ENCODE measurements around the gene PXYLP1.
"Not testable (repeated sequence)": the region's sequence is repeated elsewhere in the genome, so short reads cannot be mapped to it uniquely, and the experiment has no call there.

The PXYLP1 gene

GRCh38 chr3:141305436-141305835, 73.8 kb downstream of the PXYLP1 start:
- Histone ChIP-seq H3K4me3 (ENCODE audit: low read depth in 1 of 2, low read length in 2 of 2) (no peak overlapping the region), H3K9me3 (ENCODE audit: control insufficient read depth in 1 of 2, low read length in 2 of 2) (no peaks in the 10 kb centered on the region), H3K27me3 (ENCODE audit: low read depth, low read length) (no peaks in the 10 kb centered on the region), H3K4me1 (ENCODE audit: control insufficient read depth in 1 of 2, insufficient read depth in 2 of 2, low read length in 2 of 2) (no peaks in the 10 kb centered on the region), H3K27ac (ENCODE audit: low read length) (no peak overlapping the region), H3K36me3 (ENCODE audit: control insufficient read depth in 1 of 2, insufficient read depth in 2 of 2, low read length in 2 of 2) (no peaks in the 10 kb centered on the region)

GRCh38 chr3:141306276-141306675, 74.7 kb downstream of the PXYLP1 start:
- Histone ChIP-seq H3K27me3 (ENCODE audit: low read depth, low read length) (no peaks in the 10 kb centered on the region), H3K9me3 (ENCODE audit: control insufficient read depth in 1 of 2, low read length in 2 of 2) (no peaks in the 10 kb centered on the region), H3K4me3 (ENCODE audit: low read depth in 1 of 2, low read length in 2 of 2) (no peak overlapping the region), H3K4me1 (ENCODE audit: control insufficient read depth in 1 of 2, insufficient read depth in 2 of 2, low read length in 2 of 2) (peaks cover 0 to 8% of the 10 kb centered on the region in 2 donors), H3K36me3 (ENCODE audit: control insufficient read depth in 1 of 2, insufficient read depth in 2 of 2, low read length in 2 of 2) (no peaks in the 10 kb centered on the region), H3K27ac (ENCODE audit: low read length) (no peak overlapping the region)

- no peak overlapping the region for H3K27ac ChIP-seq (ENCODE audit: low read length)
Measured at GRCh38 chr3:141306922-141307321, 75.3 kb downstream of the PXYLP1 start.

GRCh38 chr3:141307351-141308059, 75.9 kb downstream of the PXYLP1 start:
- no peak overlapping the region for H3K27ac ChIP-seq (ENCODE audit: low read length)
- no peaks in the 10 kb centered on the region for H3K36me3 ChIP-seq (ENCODE audit: control insufficient read depth in 1 of 2, insufficient read depth in 2 of 2, low read length in 2 of 2)
- H3K4me1 ChIP-seq (ENCODE audit: control insufficient read depth in 1 of 2, insufficient read depth in 2 of 2, low read length in 2 of 2): peaks cover 6 to 15% of the 10 kb centered on the region in 2 donors
- H3K9me3 ChIP-seq (ENCODE audit: control insufficient read depth in 1 of 2, low read length in 2 of 2): no peaks in the 10 kb centered on the region
- H3K27me3 ChIP-seq (ENCODE audit: low read depth, low read length): no peaks in the 10 kb centered on the region
- H3K4me3 ChIP-seq (ENCODE audit: low read depth in 1 of 2, low read length in 2 of 2): no peak overlapping the region

More at GRCh38 chr3:141306922-141307321, 75.3 kb downstream of the PXYLP1 start:
- no peaks in the 10 kb centered on the region for H3K9me3 ChIP-seq (ENCODE audit: control insufficient read depth in 1 of 2, low read length in 2 of 2)
- no peaks in the 10 kb centered on the region for H3K27me3 ChIP-seq (ENCODE audit: low read depth, low read length)
- peaks cover 1 to 9% of the 10 kb centered on the region in 2 donors for H3K4me1 ChIP-seq (ENCODE audit: control insufficient read depth in 1 of 2, insufficient read depth in 2 of 2, low read length in 2 of 2)
- H3K36me3 ChIP-seq (ENCODE audit: control insufficient read depth in 1 of 2, insufficient read depth in 2 of 2, low read length in 2 of 2): no peaks in the 10 kb centered on the region
- H3K4me3 ChIP-seq (ENCODE audit: low read depth in 1 of 2, low read length in 2 of 2): no peak overlapping the region

- Histone ChIP-seq H3K36me3 (ENCODE audit: control insufficient read depth in 1 of 2, insufficient read depth in 2 of 2, low read length in 2 of 2) (no peaks in the 10 kb centered on the region), H3K9me3 (ENCODE audit: control insufficient read depth in 1 of 2, low read length in 2 of 2) (no peaks in the 10 kb centered on the region), H3K4me3 (ENCODE audit: low read depth in 1 of 2, low read length in 2 of 2) (no peak overlapping the region), H3K4me1 (ENCODE audit: control insufficient read depth in 1 of 2, insufficient read depth in 2 of 2, low read length in 2 of 2) (peaks cover 6 to 15% of the 10 kb centered on the region in 2 donors), H3K27ac (ENCODE audit: low read length) (no peak overlapping the region), H3K27me3 (ENCODE audit: low read depth, low read length) (no peaks in the 10 kb centered on the region)
Measured at GRCh38 chr3:141308588-141309218, 77.1 kb downstream of the PXYLP1 start.

- H3K4me1 ChIP-seq (ENCODE audit: control insufficient read depth in 1 of 2, insufficient read depth in 2 of 2, low read length in 2 of 2): peaks cover 6 to 15% of the 10 kb centered on the region in 2 donors
- H3K9me3 ChIP-seq (ENCODE audit: control insufficient read depth in 1 of 2, low read length in 2 of 2): no peaks in the 10 kb centered on the region
- peak overlapping the region; percentile 83 to 93 for H3K4me3 ChIP-seq (ENCODE audit: low read depth in 1 of 2, low read length in 2 of 2)
- peak overlapping the region; percentile 90 for H3K27ac ChIP-seq (ENCODE audit: low read length)
- H3K27me3 ChIP-seq (ENCODE audit: low read depth, low read length): no peaks in the 10 kb centered on the region
- H3K36me3 ChIP-seq (ENCODE audit: control insufficient read depth in 1 of 2, insufficient read depth in 2 of 2, low read length in 2 of 2): no peaks in the 10 kb centered on the region
Measured at GRCh38 chr3:141311170-141311495, 79.5 kb downstream of the PXYLP1 start.

GRCh38 chr3:141311496-141312353, 80.1 kb downstream of the PXYLP1 start:
- Histone ChIP-seq H3K27me3 (ENCODE audit: low read depth, low read length) (no peaks in the 10 kb centered on the region), H3K9me3 (ENCODE audit: control insufficient read depth in 1 of 2, low read length in 2 of 2) (no peaks in the 10 kb centered on the region), H3K4me3 (ENCODE audit: low read depth in 1 of 2, low read length in 2 of 2) (peak overlapping the region; percentile 83 to 93), H3K27ac (ENCODE audit: low read length) (peak overlapping the region; percentile 90), H3K36me3 (ENCODE audit: control insufficient read depth in 1 of 2, insufficient read depth in 2 of 2, low read length in 2 of 2) (no peaks in the 10 kb centered on the region), H3K4me1 (ENCODE audit: control insufficient read depth in 1 of 2, insufficient read depth in 2 of 2, low read length in 2 of 2) (peaks cover 6 to 15% of the 10 kb centered on the region in 2 donors)

- H3K36me3 ChIP-seq (ENCODE audit: control insufficient read depth in 1 of 2, insufficient read depth in 2 of 2, low read length in 2 of 2): no peaks in the 10 kb centered on the region
- H3K4me3 ChIP-seq (ENCODE audit: low read depth in 1 of 2, low read length in 2 of 2): peak overlapping the region; percentile 83 to 93
- no peaks in the 10 kb centered on the region for H3K27me3 ChIP-seq (ENCODE audit: low read depth, low read length)
- H3K4me1 ChIP-seq (ENCODE audit: control insufficient read depth in 1 of 2, insufficient read depth in 2 of 2, low read length in 2 of 2): peaks cover 6 to 15% of the 10 kb centered on the region in 2 donors
- H3K9me3 ChIP-seq (ENCODE audit: control insufficient read depth in 1 of 2, low read length in 2 of 2): no peaks in the 10 kb centered on the region
- H3K27ac ChIP-seq (ENCODE audit: low read length): peak overlapping the region; percentile 90
Measured at GRCh38 chr3:141312354-141313092, 80.9 kb downstream of the PXYLP1 start.

- H3K27me3 ChIP-seq (ENCODE audit: low read depth, low read length): no peaks in the 10 kb centered on the region
Measured at GRCh38 chr3:141313093-141313683, 81.6 kb downstream of the PXYLP1 start.

GRCh38 chr3:141314415-141314814, 82.8 kb downstream of the PXYLP1 start:
- not testable (repeated sequence) for H3K27ac ChIP-seq (ENCODE audit: low read length); H3K9me3 ChIP-seq (ENCODE audit: control insufficient read depth in 1 of 2, low read length in 2 of 2); H3K36me3 ChIP-seq (ENCODE audit: control insufficient read depth in 1 of 2, insufficient read depth in 2 of 2, low read length in 2 of 2); H3K27me3 ChIP-seq (ENCODE audit: low read depth, low read length); H3K4me3 ChIP-seq (ENCODE audit: low read depth in 1 of 2, low read length in 2 of 2)
- H3K4me1 ChIP-seq (ENCODE audit: control insufficient read depth in 1 of 2, insufficient read depth in 2 of 2, low read length in 2 of 2): peaks cover 6 to 15% of the 10 kb centered on the region in 2 donors

More at GRCh38 chr3:141313093-141313683, 81.6 kb downstream of the PXYLP1 start:
- no peaks in the 10 kb centered on the region for H3K9me3 ChIP-seq (ENCODE audit: control insufficient read depth in 1 of 2, low read length in 2 of 2)
- peaks cover 6 to 15% of the 10 kb centered on the region in 2 donors for H3K4me1 ChIP-seq (ENCODE audit: control insufficient read depth in 1 of 2, insufficient read depth in 2 of 2, low read length in 2 of 2)
- H3K36me3 ChIP-seq (ENCODE audit: control insufficient read depth in 1 of 2, insufficient read depth in 2 of 2, low read length in 2 of 2): no peaks in the 10 kb centered on the region
- H3K27ac ChIP-seq (ENCODE audit: low read length): no peak overlapping the region
- no peak overlapping the region for H3K4me3 ChIP-seq (ENCODE audit: low read depth in 1 of 2, low read length in 2 of 2)

Measured in muscle layer of duodenum (tissue), 2 donors.